Peyer's patch (tissue), 4 donors: ENCODE data around the gene UBE2H.

Experiments used
- CTCF ChIP-seq, 6 experiments: fragments of 450-650 bp in 4 of 6; fragments of 200-600 bp in 2 of 6; sonication (generic) in 1 of 6; IDR thresholded peaks; one replicate each; pipeline ENCODE4 v1.5.1; 2017 to 2019; ENCODE audit warnings: antibody characterized with exemption in 6 of 6, mild to moderate bottlenecking in 3 of 6, moderate library complexity in 1 of 6
- POLR2A ChIP-seq, 2 donors: fragments of 450-650 bp; IDR thresholded peaks; one replicate each; pipeline ENCODE4 v1.5.1; 2017; ENCODE audit warnings: antibody characterized with exemption in 2 of 2, mild to moderate bottlenecking in 2 of 2, moderate library complexity in 2 of 2

- TF ChIP-seq CTCF (IDR thresholded peaks at IDR 0.05) (no peak), POLR2A (IDR thresholded peaks at IDR 0.05) (no peak)
These were observed 93.6 kb downstream of the UBE2H start for GRCh38 chr7:129859183-129859582.
